Posterior vena cava (tissue), 2 donors: ENCODE data around the gene ARL16. TPM values are rescaled to one million over a fixed set of nuclear protein-coding genes. Genes with fewer than 3 reads are reported as not detected.

Source experiments
- DNase-seq: peaks from one replicate; pipeline ENCODE4 v3.0.0-alpha.2; 2020; ENCODE audit warnings: low spot score
- intact Hi-C, 2 donors: fragments of 100-400 bp; cut with DNase I; formaldehyde crosslinking; loops; one replicate each; pipeline versions ENCODE4 v1.14.1 to v1.14.2; 2022 to 2023
- total RNA-seq, 2 donors: library from RNA; stranded (reverse); fragmentation: NEBNext Ultra II Directional; extraction: Animal tissue kit (Norgen Biotek cat#: 25700); gene quantifications; one replicate each; pipeline ENCODE4 v1.2.1, GENCODE V29; 2021
- donor health status: DM: yes; HTN: yes; CAD: no.
- donor health status: DM: yes; HTN: yes; CAD: no.

Gene ARL16
- total RNA-seq, 2 donors from 2014 or later = 20.0 to 26.7 TPM

- DNase-seq = no peak
- intact Hi-C loops = no loop called here
These were observed 30.2 kb upstream of the ARL16 start for GRCh38 chr17:81713556-81714411.

DNA sequence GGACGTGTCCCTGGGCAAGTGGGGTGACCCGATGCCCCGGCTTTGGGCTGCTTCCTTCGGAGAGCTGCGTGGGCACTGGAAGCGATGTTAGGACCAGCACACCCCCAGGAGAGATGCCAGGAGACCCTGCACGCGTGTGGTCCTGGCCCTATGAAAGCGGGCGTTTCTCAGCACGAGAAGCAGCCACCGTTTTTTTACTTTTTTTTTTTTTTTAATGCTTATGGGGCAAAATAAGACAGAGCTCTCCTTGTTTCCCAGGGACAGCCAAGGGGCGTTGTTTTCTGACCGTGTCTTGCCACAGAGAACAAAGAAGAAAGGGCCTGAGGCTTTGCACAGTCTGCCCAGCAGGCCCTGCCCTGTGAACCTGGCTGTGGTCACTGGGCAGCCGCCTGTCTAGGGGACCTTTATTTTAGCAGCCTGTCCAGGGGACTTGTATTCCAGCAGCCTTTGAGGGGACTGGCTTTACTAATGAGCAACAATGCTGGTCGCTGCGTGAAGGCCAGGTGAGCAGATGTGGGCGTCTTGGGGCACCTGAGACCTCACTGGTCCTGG is 29.5 kb upstream of the ARL16 start:
- DNase-seq = no peak
- intact Hi-C loops = no loop called here

GRCh38 chr17:81712468-81713003 is 28.9 kb upstream of the ARL16 start:
- intact Hi-C loops = no loop called here
- DNase-seq = no peak

DNA sequence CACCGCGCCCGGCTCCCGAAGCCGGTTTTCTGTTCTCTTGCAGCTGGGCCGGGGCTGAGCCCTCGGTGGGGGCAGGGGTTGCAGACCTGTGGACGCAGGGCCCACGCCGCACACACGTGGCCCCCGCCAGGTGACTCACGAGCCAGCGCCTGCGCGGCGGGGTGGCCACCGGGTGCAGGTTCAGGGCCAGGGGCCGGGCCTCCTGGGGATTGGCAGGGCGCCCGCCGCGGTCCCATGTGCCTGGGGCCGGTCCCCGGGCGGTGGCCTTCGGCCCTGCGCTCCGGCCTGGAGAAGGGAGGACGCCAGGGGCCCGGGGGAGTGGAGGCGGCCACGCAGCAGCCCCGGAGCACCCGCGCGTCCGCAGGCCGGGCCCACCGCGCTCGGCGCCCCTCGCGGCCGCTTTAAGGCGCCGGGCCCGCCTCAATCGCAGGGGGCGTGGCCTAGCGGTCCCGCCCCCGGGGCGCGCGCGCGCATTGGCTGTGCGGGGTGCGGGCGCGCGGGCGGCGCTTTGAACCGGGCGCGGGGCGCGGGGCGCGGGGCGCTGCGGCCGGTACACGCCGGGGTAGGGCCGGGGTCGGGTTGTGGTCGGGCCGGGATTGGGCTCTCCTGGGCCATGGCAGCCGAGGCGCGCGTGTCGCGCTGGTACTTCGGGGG is 28.3 kb upstream of the ARL16 start, which contains the start of gene SLC25A10:
Gene SLC25A10, plus strand, starts transcription at position 471 of the 654 bp plus-strand sequence. Its CDS starts 143 bp downstream, at position 614.
- DNase-seq = peak; percentile 88
- intact Hi-C loops = no loop called here

DNA sequence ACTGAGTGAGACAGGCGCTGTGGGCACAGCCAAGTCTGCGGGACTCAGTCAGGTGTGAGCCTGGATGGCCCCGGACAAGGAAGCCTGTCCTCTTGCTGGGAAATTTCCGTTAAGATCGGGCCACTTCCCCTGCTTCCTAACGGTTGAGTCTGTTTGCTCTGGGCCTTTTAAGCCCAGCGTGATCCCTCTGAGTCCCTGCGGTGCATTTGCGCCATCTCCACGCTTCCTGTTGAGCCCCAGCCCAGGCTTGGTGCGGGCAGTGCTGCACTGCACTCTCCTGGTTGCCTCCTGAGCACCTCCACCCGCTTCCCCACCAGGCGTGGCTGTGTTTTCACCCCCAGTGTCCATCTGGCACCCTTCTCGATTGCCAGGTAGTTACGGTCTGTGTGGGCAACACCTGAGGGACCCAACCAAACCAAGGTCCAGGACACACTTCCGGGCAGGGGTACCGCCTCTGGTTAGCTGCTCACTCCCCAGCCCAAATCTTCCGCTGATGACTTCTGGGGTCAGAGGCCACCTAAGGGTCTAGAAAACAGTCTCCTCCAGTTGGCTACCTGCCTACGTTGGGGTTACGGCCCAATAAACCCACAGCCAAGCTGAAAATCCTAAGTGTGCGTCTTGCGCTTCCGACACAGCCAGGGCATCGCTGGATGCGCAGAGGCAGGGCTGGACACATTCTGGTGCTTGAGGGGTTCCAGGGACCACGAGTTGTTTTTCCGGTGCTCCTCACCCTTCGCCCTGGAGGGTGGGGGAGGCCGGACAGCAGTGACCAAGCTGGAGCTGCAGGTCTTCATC is 27.1 kb upstream of the ARL16 start:
- DNase-seq = no peak
- intact Hi-C loops = no loop called here

DNA sequence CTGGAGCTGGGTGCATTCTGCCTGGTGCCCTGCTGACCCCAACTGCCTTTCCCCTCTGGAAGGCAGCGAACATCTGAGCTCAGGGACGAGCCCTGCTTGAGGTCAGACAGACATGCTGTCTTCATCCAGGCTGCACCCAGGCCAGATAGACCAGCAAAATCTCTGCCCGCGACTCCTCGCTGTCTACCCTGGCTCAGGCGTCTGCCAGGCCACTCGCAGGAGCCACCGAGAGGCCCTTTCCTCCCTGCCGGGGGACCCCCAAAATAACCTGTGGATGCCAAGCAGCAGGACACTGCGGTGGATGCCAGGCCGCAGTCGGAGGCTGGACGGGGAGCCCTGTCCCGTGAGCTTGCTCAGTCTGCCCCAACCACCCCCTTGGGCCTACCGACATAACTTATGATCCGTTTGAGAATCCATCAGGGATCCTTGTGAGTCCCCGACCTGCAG is 25.2 kb upstream of the ARL16 start:
- DNase-seq = no peak
- intact Hi-C loops = no loop called here

GRCh38 chr17:81707725-81708646 is 24.4 kb upstream of the ARL16 start:
- intact Hi-C loops = no loop called here
- DNase-seq = no peak

DNA sequence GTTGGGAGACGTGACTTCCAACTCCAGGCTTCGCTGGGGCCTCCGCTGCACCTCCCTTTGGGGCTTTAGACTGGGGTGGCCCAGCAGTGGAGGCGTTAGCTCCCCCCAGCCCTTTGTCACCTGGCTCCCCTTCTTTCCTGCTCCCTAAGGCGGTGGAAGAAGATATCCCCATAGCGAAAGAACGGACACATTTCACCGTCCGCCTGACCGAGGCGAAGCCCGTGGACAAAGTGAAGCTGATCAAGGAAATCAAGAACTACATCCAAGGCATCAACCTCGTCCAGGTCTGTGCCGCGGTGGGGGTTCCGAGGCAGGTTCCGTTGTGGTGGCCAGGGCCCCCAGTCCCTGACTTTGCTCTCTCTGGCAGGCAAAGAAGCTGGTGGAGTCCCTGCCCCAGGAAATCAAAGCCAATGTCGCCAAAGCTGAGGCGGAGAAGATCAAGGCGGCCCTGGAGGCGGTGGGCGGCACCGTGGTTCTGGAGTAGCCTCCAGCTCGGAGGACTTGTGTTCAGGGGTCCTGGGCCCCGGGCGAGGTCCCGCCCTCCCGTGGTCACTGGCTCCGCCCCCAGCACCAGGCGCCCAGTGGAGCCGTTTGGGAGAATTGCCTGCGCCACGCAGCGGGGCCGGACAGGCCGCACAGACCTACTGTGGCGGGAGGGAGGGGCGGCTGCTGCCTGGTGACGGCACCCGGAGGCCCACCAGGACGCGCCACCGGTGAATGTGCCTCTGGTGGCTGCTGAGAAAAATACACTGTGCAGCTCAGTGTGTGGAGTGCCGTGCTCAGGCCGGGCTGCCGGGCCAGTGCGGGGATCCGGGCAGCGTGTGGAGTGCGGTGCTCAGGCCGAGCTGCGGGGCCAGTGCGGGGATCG is 23.4 kb upstream of the ARL16 start:
- no peak for DNase-seq
- intact Hi-C loops = no loop called here

GRCh38 chr17:81706232-81706611 is 22.6 kb upstream of the ARL16 start:
- no peak for DNase-seq
- intact Hi-C loops = no loop called here

GRCh38 chr17:81705518-81706231 is 22.1 kb upstream of the ARL16 start:
- DNase-seq = no peak
- intact Hi-C loops = no loop called here

GRCh38 chr17:81703747-81704654 is 20.4 kb upstream of the ARL16 start:
- DNase-seq = no peak
- intact Hi-C loops = no loop called here

GRCh38 chr17:81702934-81703746 is 19.5 kb upstream of the ARL16 start, which contains the start of gene MRPL12:
Gene MRPL12, plus strand, starts transcription at chr17:81703367. Its CDS starts 135 bp downstream, at chr17:81703502.
- DNase-seq = peak; percentile 98
- intact Hi-C loops = no loop called here

- intact Hi-C loops = no loop called here
- no peak for DNase-seq
These were observed 17.9 kb upstream of the ARL16 start for GRCh38 chr17:81701288-81702071.
